Liver (tissue), 9 donors: ENCODE data around the gene AGAP2. TPM values are rescaled to one million over a fixed set of nuclear protein-coding genes. Genes with fewer than 3 reads are reported as not detected.

ENCODE experiments used
- DNase-seq: peaks from one replicate; pipeline ENCODE4 v3.0.0-alpha.2; 2017; ENCODE audit warnings: low spot score
- H3K27ac ChIP-seq, 2 donors: one replicate each; pipeline ENCODE4 v1.7.0; 2013; ENCODE audit warnings: inconsistent platforms in 2 of 2, low read length in 2 of 2, control low read depth in 1 of 2, low read depth in 1 of 2, mild to moderate bottlenecking in 1 of 2
- H3K27me3 ChIP-seq, 4 donors: one replicate each; pipeline versions ENCODE4 v1.6.1 to v1.7.0; 2013; ENCODE audit warnings: low read length in 3 of 4, inconsistent platforms in 1 of 4, mild to moderate bottlenecking in 1 of 4, moderate library complexity in 1 of 4; ENCODE audit not compliant: control insufficient read depth in 4 of 4, insufficient read depth in 4 of 4
- H3K36me3 ChIP-seq, 4 donors: one replicate each; pipeline versions ENCODE4 v1.6.1 to v1.7.0; 2013; ENCODE audit warnings: low read length in 3 of 4, mild to moderate bottlenecking in 3 of 4, low read depth in 1 of 4, moderate library complexity in 1 of 4; ENCODE audit not compliant: control insufficient read depth in 4 of 4, insufficient read depth in 3 of 4
- H3K4me1 ChIP-seq, 4 donors: one replicate each; pipeline versions ENCODE4 v1.6.1 to v1.7.0; 2013; ENCODE audit warnings: low read length in 3 of 4, mild to moderate bottlenecking in 3 of 4, moderate library complexity in 1 of 4; ENCODE audit not compliant: control insufficient read depth in 4 of 4, insufficient read depth in 4 of 4
- H3K4me3 ChIP-seq, 3 donors: one replicate each; pipeline versions ENCODE4 v1.6.1 to v1.7.0; 2013; ENCODE audit warnings: low read length in 3 of 3, control low read depth in 1 of 3, low read depth in 1 of 3, mild to moderate bottlenecking in 1 of 3
- H3K9ac ChIP-seq, 2 donors: one replicate each; pipeline ENCODE4 v1.7.0; 2013; ENCODE audit warnings: low read length in 2 of 2, mild to moderate bottlenecking in 2 of 2, moderate library complexity in 2 of 2, control low read depth in 1 of 2, low read depth in 1 of 2
- H3K9me3 ChIP-seq, 4 donors: one replicate each; pipeline versions ENCODE4 v1.6.1 to v1.7.0; 2013; ENCODE audit warnings: low read length in 3 of 4; ENCODE audit not compliant: control insufficient read depth in 4 of 4
- ATF3 ChIP-seq: IDR thresholded peaks from 2 replicates; pipeline ENCODE4 v1.6.1; 2016; ENCODE audit warnings: antibody characterized with exemption
- EGR1 ChIP-seq, 2 donors: IDR thresholded peaks; 2 replicates each; pipeline ENCODE4 v1.6.1; 2016 to 2018; ENCODE audit warnings: antibody characterized with exemption in 2 of 2, low read depth in 2 of 2
- FOXA1 ChIP-seq: IDR thresholded peaks from 2 replicates; pipeline ENCODE4 v1.6.1; 2016; ENCODE audit warnings: antibody characterized with exemption
- FOXA2 ChIP-seq: IDR thresholded peaks from 2 replicates; pipeline ENCODE4 v1.6.1; 2016; ENCODE audit warnings: antibody characterized with exemption
- GABPA ChIP-seq, 2 donors: IDR thresholded peaks in 1 of 2; conservative IDR thresholded peaks in 1 of 2; 2 replicates each; pipeline ENCODE4 v1.6.1; 2016; ENCODE audit warnings: antibody characterized with exemption in 2 of 2, mild to moderate bottlenecking in 1 of 2, moderate library complexity in 1 of 2
- HNF4A ChIP-seq, 2 donors: conservative IDR thresholded peaks; 2 replicates each; pipeline ENCODE4 v1.6.1; 2016; ENCODE audit warnings: antibody characterized with exemption in 2 of 2, mild to moderate bottlenecking in 2 of 2
- HNF4G ChIP-seq: IDR thresholded peaks from 2 replicates; pipeline ENCODE4 v1.6.1; 2016; ENCODE audit warnings: antibody characterized with exemption
- JUND ChIP-seq, 2 donors: IDR thresholded peaks; 2 replicates each; pipeline ENCODE4 v1.6.1; 2016; ENCODE audit warnings: antibody characterized with exemption in 2 of 2
- MAX ChIP-seq: IDR thresholded peaks from 2 replicates; pipeline ENCODE4 v1.6.1; 2016; ENCODE audit warnings: antibody characterized with exemption
- NR2F2 ChIP-seq: IDR thresholded peaks from 2 replicates; pipeline ENCODE4 v1.6.1; 2016; ENCODE audit warnings: antibody characterized with exemption
- RAD21 ChIP-seq, 2 donors: IDR thresholded peaks; 2 replicates each; pipeline ENCODE4 v1.6.1; 2016; ENCODE audit warnings: antibody characterized with exemption in 2 of 2, mild to moderate bottlenecking in 2 of 2
- REST ChIP-seq: IDR thresholded peaks from 2 replicates; pipeline ENCODE4 v1.6.1; 2016; ENCODE audit warnings: antibody characterized with exemption, mild to moderate bottlenecking
- RXRA ChIP-seq, 2 donors: IDR thresholded peaks; 2 replicates each; pipeline ENCODE4 v1.6.1; 2017 to 2018; ENCODE audit warnings: antibody characterized with exemption in 2 of 2, mild to moderate bottlenecking in 1 of 2
- SP1 ChIP-seq: IDR thresholded peaks from 2 replicates; pipeline ENCODE4 v1.6.1; 2018; ENCODE audit warnings: antibody characterized with exemption, mild to moderate bottlenecking
- TAF1 ChIP-seq: conservative IDR thresholded peaks from 2 replicates; pipeline ENCODE4 v1.6.1; 2016; ENCODE audit warnings: antibody characterized with exemption, mild to moderate bottlenecking
- YY1 ChIP-seq: IDR thresholded peaks from 2 replicates; pipeline ENCODE4 v1.6.1; 2016; ENCODE audit warnings: antibody characterized with exemption, mild to moderate bottlenecking
- WGBS: extraction: QIAGEN DNeasy Blood & Tissue Kit; methylation state at CpG from one replicate; pipeline ENCODE4 v1.1.7; 2013; 5-methylcytosine and 5-hydroxymethylcytosine counted together
- polyA plus RNA-seq, 2 donors: library from polyadenylated mRNA; stranded (reverse) in 1 of 2; unstranded in 1 of 2; fragments of 200-250 nt in 1 of 2; fragments of >200 nt in 1 of 2; fragmentation: Nextera tagmentation in 1 of 2; extraction: Ambion mirVana in 1 of 2; gene quantifications; one replicate each; pipeline versions ENCODE4 v1.2.1 to v1.2.3, GENCODE V29; 2013 to 2015
- total RNA-seq, 2 donors: library from RNA; depleted of rRNA; stranded (reverse); fragments of >200 nt; gene quantifications; one replicate each; pipeline ENCODE4 v1.2.3, GENCODE V29; 2014
- TF ChIP-seq, protein P1 (sequence below): IDR thresholded peaks from 2 replicates; pipeline ENCODE4 v1.6.1; 2016; ENCODE audit warnings: antibody characterized with exemption
- TF ChIP-seq, protein P2 (sequence below): fragments of 150-350 bp; IDR thresholded peaks from 2 replicates; pipeline ENCODE4 v1.5.1; 2017; ENCODE audit warnings: improper control_type of control experiment, low read depth, low read length; ENCODE audit not compliant: missing input control
- donor health status: healthy.
- donor health status: healthy.
- donor health status: healthy.
- donor health status: healthy.
- donor health status: healthy.

Gene AGAP2
- total and polyA plus RNA-seq, 4 donors, result 0.18 to 1.7 (median 0.64) TPM

GRCh38 chr12:57736741-57737466 is 1.6 kb downstream of the AGAP2 start:
- no peak overlapping the region for H3K9ac ChIP-seq
- no peaks in the 10 kb centered on the region for H3K36me3 ChIP-seq
- H3K27me3 ChIP-seq, result peaks cover 0 to 10% (median 4%) of the 10 kb centered on the region in 4 donors
- WGBS, result 26% methylated on average over 31 of the region's 31 CpGs
- TF ChIP-seq HNF4G (no peak), EGR1 (IDR thresholded peaks at IDR 0.05; ENCODE audit: low read depth in 2 of 2) (no peak), RXRA (IDR thresholded peaks at IDR 0.05) (no peak), ATF3 (no peak), TAF1 (no peak), NR2F2 (no peak), JUND (IDR thresholded peaks at IDR 0.05) (no peak), HNF4A (conservative IDR thresholded peaks at IDR 0.05) (no peak), RAD21 (IDR thresholded peaks at IDR 0.05) (no peak), FOXA1 (no peak), YY1 (no peak), SP1 (no peak), REST (no peak), FOXA2 (no peak), GABPA (IDR thresholded peaks at IDR 0.05 in 1 of 2, conservative IDR thresholded peaks at IDR 0.05 in 1 of 2) (no peak), MAX (no peak)
- TF ChIP-seq, protein P1, sequence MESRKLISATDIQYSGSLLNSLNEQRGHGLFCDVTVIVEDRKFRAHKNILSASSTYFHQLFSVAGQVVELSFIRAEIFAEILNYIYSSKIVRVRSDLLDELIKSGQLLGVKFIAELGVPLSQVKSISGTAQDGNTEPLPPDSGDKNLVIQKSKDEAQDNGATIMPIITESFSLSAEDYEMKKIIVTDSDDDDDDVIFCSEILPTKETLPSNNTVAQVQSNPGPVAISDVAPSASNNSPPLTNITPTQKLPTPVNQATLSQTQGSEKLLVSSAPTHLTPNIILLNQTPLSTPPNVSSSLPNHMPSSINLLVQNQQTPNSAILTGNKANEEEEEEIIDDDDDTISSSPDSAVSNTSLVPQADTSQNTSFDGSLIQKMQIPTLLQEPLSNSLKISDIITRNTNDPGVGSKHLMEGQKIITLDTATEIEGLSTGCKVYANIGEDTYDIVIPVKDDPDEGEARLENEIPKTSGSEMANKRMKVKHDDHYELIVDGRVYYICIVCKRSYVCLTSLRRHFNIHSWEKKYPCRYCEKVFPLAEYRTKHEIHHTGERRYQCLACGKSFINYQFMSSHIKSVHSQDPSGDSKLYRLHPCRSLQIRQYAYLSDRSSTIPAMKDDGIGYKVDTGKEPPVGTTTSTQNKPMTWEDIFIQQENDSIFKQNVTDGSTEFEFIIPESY, result no peak
- TF ChIP-seq, protein P2, sequence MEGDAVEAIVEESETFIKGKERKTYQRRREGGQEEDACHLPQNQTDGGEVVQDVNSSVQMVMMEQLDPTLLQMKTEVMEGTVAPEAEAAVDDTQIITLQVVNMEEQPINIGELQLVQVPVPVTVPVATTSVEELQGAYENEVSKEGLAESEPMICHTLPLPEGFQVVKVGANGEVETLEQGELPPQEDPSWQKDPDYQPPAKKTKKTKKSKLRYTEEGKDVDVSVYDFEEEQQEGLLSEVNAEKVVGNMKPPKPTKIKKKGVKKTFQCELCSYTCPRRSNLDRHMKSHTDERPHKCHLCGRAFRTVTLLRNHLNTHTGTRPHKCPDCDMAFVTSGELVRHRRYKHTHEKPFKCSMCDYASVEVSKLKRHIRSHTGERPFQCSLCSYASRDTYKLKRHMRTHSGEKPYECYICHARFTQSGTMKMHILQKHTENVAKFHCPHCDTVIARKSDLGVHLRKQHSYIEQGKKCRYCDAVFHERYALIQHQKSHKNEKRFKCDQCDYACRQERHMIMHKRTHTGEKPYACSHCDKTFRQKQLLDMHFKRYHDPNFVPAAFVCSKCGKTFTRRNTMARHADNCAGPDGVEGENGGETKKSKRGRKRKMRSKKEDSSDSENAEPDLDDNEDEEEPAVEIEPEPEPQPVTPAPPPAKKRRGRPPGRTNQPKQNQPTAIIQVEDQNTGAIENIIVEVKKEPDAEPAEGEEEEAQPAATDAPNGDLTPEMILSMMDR, result no peak
- no peak overlapping the region for H3K27ac ChIP-seq
- peak overlapping the region in 1 of 3 donors; percentile 24 for H3K4me3 ChIP-seq
- H3K4me1 ChIP-seq, result peaks cover 3 to 22% (median 15%) of the 10 kb centered on the region in 4 donors
- no peak for DNase-seq
- H3K9me3 ChIP-seq, result no peaks in the 10 kb centered on the region
